Stimulated activated CD4-positive, alpha-beta T cell treated with anti-CD3 and anti-CD28 coated beads, Interleukin-4, amount 100 ng/mL, for 1 hour (primary cell): ENCODE data around the gene STRN4.
"Not testable (repeated sequence)": the region's sequence is repeated elsewhere in the genome, so short reads cannot be mapped to it uniquely, and the experiment has no call there.

Experiments used
- DNase-seq: peaks from one replicate; pipeline ENCODE4 v3.0.0-alpha.2; 2020

The STRN4 gene

GRCh38 chr19:46772170-46773017 is 26.1 kb upstream of the STRN4 start:
- no peak for DNase-seq

- DNase-seq: not testable (repeated sequence)
These were observed 22.5 kb upstream of the STRN4 start for GRCh38 chr19:46768746-46769145.

- DNase-seq: peak; percentile 63
These were observed 20.5 kb upstream of the STRN4 start for GRCh38 chr19:46766569-46767317.

DNA sequence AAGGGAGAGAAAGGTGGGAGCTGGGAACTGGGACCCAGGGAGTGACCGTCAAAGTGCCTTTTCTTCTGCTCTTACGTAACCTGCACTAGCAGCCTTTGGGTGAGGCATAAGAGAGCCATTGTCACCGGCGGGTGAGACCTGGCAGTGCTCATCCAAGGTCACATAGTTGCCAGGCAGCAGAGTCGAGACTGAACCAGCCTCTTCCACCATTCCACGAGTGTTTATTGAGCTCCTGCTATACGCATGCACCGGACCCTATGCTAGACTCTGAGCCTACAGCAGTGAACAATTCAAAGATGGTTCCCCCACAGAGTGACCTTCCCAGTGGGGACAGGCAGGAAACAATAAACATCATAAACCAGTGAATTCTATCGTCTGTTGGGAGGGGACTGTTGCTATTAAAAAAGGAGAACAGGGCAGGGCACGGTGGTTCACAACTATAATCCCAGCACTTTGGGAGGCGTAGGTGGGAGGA is 18.6 kb upstream of the STRN4 start:
- no peak for DNase-seq

DNA sequence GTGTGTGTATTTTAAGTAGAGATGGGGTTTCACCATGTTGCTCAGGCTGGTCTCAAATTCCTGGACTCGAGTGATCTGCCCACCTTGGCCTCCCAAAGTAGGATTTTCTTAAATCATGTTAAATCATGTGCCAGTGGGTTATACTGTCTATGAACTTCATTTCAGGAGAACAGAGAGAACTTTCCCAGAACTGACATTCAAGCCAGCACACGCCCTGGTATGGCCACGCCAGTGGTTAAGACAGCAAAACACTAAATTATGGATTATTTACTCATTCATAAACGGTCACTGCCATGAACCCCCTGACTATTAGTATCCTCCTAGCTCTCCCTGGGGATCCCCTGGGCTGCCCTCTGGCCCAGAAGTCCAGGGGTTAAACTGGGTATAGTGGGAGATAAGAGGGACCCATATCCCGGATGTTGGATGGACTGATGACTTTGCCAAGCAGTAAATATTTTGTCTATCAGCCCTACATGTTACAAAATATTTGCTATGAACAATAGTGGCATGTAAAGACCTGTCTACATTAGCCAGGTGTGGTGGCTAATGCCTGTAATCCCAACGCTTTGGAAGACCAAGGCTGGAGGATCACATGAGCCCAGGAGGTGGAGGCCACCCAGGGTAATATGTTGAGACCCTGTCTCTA is 16.1 kb upstream of the STRN4 start:
- DNase-seq: no peak

DNA sequence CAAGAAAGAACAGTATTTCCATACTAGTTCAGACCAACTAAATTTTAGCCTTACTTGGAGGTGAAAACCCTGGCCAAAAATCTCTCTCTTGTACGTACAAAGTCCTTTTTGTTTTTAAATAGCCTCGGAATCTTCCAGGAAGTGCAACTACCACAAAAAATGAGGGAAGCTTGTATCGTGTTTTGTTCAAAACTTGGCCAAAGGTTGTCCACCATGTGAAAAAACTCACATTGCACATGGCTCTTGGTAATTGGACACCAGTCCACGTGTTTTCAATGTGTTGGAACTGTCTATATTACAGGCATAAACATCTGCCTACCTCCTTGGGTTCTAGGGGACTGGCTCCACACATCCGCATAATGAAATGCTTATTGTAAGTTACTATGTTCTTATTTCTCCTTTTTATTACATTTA is 15.2 kb upstream of the STRN4 start:
- no peak for DNase-seq

GRCh38 chr19:46760897-46761296 is 14.6 kb upstream of the STRN4 start:
- DNase-seq: not testable (repeated sequence)

DNA sequence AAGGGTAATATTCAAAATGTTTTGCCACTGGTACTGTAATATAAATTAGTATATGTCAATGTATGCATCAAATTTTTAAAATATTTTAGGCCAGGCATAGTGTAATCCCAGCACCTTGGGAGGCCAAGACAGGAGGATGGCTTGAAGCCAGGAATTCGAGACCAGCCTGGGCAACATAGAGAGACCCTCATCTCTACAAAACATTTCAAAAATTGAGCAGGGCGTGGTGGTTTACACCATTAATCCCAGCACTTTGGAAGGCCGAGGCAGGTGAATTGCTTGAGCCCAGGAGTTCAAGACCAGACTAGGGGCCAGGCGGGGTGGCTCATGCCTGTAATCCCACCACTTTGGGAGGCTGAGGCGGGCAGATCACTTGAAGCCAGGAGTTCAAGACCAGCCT is 14.1 kb upstream of the STRN4 start:
- DNase-seq: no peak

DNA sequence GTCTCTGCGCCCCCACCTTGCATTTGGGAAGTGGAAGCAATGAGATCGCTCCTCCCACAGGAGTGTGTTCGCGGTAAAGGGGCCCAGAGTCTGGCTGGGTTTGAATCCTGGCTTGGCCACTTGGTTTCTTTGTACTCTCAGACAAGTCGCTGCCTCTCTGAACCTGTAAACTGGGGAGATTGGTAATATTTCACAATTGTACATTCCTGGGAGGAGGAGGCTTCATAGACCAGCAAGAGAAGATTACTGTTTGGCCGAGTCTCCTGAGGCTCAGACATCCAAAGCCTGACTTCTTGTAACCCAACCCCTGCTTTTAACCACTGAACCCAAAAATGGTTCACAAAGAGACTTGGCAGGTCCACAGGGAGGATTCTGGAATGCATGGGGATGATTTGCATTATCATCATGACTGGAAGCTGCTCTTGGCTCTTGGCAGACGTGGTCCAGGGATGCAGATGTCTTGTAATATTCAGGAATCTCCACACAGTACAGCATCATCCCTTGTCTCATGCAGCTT is 13.6 kb upstream of the STRN4 start:
- no peak for DNase-seq

DNA sequence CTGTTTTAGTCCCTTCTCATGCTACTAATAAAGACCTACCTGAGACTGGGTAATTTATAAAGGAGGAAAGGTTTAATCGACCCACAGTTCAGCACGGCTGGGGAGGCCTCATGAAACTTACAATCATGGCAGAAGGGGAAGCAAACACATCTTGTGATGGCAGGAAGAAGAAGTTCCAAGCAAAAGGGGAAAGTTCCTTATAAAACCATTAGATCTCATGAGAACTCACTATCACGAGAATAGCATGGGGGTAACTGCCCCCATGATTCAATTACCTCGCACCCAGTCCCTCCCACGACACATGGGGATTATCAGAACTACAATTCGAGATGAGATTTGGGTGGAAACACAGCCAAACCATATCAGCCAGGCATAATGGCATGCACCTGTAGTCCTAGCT is 13.0 kb upstream of the STRN4 start:
- no peak for DNase-seq

DNA sequence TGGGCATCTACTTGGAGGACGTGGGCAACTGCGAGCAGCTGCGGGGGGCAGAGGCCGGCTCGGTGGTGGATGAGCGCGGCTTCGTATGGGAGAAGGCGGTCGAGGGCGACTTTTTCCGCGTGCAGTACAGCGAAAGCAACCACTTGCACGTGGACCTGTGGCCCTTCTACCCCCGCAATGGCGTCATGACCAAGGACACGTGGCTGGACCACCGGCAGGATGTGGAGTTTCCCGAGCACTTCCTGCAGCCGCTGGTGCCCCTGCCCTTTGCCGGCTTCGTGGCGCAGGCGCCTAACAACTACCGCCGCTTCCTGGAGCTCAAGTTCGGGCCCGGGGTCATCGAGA is 10.3 kb upstream of the STRN4 start:
- DNase-seq: no peak

DNA sequence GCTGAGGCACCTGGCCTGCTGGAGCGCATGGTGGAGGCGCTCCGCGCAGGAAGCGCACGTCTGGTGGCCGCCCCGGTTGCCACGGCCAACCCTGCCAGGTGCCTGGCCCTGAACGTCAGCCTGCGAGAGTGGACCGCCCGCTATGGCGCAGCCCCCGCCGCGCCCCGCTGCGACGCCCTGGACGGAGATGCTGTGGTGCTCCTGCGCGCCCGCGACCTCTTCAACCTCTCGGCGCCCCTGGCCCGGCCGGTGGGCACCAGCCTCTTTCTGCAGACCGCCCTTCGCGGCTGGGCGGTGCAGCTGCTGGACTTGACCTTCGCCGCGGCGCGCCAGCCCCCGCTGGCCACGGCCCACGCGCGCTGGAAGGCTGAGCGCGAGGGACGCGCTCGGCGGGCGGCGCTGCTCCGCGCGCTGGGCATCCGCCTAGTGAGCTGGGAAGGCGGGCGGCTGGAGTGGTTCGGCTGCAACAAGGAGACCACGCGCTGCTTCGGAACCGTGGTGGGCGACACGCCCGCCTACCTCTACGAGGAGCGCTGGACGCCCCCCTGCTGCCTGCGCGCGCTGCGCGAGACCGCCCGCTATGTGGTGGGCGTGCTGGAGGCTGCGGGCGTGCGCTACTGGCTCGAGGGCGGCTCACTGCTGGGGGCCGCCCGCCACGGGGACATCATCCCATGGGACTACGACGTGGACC is 9.7 kb upstream of the STRN4 start:
- no peak for DNase-seq

DNA sequence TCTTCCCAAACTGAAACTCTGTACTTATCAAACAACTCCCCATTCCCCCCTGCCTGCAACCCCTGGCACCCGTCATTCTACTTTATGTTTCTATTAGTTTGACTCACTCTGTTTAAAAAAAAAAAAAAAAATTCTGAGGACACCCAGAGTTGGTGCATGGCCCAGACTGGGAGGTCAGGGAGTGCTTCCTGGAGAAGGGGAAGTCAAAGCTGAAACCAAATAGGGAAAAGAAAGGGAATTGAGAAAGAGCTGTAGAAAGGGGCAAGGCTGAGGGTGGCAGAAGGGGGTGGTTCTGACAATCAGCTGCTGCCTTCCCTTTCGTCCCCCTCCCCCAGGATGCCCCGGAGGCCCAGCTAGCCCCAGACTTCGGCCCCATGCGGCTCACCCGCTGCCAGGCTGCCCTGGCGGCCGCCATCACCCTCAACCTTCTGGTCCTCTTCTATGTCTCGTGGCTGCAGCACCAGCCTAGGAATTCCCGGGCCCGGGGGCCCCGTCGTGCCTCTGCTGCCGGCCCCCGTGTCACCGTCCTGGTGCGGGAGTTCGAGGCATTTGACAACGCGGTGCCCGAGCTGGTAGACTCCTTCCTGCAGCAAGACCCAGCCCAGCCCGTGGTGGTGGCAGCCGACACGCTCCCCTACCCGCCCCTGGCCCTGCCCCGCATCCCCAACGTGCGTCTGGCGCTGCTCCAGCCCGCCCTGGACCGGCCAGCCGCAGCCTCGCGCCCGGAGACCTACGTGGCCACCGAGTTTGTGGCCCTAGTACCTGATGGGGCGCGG is 9.0 kb upstream of the STRN4 start:
- DNase-seq: no peak

GRCh38 chr19:46753420-46754155 is 7.3 kb upstream of the STRN4 start:
- DNase-seq: peak; percentile 66

DNA sequence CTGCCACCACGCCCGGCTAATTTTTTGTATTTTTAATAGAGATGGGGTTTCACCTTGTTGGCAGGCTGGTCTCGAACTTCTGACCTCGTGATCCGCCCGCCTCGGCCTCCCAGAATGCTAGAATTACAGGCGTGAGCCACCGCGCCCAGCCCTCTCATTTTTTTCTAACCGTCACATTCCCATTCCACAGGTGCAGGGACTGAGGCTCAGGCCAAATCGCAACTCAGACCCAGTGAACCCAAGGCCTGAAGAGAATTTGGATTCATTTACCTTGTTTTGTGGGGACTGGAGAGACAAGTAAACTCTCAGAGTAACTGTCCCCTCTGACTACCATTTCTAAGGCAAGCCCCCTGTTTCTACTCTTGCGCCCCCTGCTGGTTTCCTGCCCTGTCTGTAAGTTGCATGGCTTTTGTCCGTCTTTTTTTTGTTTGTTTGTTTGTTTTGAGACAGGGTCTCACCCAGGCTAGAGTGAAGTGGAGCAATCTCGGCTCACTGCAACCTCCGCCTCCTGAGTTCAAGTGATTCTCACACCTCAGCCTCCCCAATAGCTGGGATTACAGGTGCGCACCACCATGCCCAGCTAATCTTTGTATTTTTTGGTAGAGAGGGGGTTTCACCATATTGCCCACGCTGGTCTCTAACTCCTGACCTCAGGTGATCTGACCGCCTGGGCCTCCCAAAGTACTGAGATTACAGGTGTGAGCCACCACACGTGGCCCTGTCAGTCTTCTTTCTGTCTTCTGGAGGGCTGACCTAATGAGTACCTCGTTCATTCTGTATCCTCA is 2.3 kb upstream of the STRN4 start:
- peak; percentile 81 for DNase-seq

- peak; percentile 49 for DNase-seq
These were observed 549 bp downstream of the STRN4 start, which contains the start of gene FKRP for GRCh38 chr19:46745521-46746280. FKRP (plus strand) TSS chr19:46746057; CDS start chr19:46755451, 9,394 bp downstream.

DNA sequence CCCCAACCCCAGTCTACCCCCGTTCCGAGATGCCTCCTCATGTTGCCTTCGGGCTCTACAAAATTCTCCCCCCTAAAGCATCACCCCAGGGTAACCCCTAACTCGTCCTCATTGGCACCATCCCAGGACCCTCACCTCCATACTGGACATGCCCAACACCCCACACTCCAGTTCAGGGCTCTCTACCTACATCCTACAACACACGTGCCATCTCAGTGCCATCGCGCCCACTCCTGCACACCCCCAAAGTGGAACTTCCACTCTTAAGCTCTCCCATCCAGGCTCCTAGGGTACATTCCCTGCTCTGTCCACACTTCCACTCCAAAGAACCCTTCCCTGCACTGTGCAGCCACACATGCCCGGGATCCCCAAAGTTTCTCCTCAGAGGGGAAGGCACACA is 1.2 kb downstream of the STRN4 start:
- no peak for DNase-seq

GRCh38 chr19:46744005-46744691 is 2.1 kb downstream of the STRN4 start:
- no peak for DNase-seq

GRCh38 chr19:46742926-46743480 is 3.2 kb downstream of the STRN4 start:
- no peak for DNase-seq
